Measurements from ENCODE around the gene SPDEF.

The SPDEF gene

GRCh38 chr6:34517461-34517881 is 38.7 kb downstream of the SPDEF start:
- DNase-seq (ENCODE audit: extremely low read depth in 1 of 2, low read depth in 1 of 2), result no peak

DNA sequence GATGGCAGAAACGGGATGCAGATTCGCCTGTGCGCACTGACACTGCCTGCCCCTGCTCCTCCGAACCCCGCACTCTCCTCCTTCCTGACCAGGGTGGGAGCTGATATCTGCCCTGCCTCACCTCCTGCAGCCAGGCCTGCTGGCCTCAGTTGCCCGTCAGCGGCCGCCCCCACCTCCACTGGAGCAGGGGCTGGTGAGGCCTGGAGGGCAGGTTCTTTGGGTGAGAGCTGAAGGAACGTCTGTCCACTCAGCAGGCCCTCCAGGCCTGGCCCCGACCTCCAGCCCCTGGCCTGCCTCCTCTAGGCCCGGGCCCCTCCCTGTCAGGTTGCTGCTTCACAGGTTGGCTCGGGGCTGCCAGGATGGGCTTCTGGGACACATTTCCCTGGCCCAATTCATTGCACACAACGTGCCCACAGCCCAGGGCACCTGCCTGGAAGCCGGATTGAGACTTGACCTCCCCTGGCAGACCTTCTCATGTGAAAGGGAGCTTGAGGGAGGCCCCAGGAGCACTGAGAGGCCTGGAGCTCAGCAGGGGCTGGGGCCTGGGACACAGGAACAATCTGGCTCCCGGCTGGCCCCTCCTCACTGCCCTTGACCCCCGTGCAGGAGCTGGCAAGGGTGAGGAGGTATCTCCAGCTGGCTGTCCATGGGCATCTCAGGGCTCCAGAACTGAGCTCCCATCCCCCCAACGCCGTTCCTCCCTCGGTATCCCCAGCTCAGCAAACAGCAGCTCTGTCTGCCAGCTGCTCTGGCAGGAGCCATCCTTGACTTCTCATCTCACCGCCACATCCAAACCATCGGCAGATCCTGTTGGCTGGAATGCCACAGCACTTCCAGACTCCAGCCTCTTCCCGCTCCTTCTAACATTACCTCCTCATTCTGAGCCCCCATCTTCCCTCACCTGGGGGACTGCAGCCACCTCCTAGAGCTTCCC is 39.5 kb downstream of the SPDEF start:
- no peak for DNase-seq (ENCODE audit: extremely low read depth in 1 of 2, low read depth in 1 of 2)

GRCh38 chr6:34515473-34516387 is 40.4 kb downstream of the SPDEF start:
- DNase-seq (ENCODE audit: extremely low read depth in 1 of 2, low read depth in 1 of 2), result no peak

DNA sequence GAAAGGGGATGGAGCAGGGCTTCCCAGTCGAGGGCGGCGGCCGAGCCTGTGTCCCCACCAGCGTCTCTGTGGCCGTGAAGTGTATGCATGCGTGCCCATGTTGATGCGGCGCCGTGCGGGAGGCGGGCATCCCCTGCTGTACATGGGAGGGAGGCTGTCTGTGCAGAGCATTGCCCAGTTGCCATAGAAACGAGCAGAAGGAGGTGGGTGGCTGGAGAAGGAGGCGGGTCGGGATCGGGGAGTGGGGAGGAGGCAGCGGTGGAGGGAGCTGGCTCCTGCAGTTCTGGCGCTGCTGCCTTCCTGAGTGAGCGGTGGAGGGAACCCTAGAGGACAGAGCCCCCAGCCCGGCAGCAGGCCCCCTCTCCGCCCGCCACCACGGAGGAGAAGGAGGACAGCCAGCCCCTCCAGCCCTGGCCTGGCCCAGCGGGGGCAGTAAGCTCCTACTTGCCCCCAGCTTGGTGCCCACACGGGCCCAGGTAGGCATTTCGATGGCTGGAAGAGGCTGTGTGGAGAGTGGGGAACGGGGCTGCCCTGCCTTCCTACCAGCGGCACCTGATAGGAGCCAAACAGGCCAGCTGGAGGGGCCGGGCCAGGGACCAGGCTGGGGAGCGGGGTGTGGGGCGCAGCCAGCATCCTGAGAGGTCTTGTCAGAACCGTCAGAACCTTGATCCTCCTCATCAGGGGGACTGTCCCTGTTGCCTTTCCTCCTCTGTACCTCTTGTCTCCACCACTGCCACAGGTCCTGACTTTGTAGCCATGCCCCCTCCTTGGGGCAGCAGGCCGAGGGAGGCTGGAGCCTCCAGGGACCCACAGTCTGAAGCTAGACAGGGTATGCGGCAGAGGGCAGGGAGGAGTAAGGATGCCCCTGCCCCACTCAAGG is 41.3 kb downstream of the SPDEF start:
- no peak for DNase-seq (ENCODE audit: extremely low read depth in 1 of 2, low read depth in 1 of 2)

DNA sequence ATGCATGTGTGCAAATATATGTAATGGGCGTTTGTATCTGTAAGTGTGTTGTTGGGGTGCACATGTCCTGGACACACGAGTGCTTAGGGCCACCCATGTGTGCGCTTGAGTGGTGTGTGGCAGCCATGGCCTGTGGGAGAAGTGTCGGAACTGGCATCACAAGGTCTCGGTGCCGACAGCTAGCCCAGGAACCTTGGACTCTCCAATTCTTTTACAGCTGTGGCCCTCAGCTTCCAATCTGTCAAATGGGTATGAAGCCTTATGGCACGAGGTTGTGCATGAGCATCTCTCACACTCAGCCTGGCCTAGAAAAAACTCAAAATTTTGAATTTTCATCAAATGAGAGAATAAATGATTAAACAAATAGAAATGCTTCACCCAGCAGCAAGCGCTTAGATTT is 42.0 kb downstream of the SPDEF start:
- no peak for DNase-seq (ENCODE audit: extremely low read depth in 1 of 2, low read depth in 1 of 2)

DNA sequence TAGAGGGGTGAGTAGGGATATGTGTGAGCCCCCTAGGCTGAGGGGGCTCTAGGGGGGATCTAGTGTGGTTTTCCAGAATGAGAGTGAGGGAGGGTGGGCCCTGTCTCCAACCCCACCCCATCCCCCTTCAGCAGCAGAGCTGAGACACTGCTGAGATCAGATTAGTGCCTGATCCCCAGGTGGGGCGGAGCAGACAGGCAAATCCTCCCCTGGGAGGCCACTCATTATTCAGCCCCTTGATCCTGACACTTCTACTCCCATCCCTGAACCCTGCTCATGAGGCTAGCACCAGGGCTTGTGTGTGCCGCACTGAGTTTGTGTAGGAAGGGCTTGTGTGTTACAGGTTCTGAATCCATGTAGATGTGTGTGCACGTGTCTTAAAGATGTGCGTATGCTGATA is 42.5 kb downstream of the SPDEF start:
- no peak for DNase-seq (ENCODE audit: extremely low read depth in 1 of 2, low read depth in 1 of 2)

DNA sequence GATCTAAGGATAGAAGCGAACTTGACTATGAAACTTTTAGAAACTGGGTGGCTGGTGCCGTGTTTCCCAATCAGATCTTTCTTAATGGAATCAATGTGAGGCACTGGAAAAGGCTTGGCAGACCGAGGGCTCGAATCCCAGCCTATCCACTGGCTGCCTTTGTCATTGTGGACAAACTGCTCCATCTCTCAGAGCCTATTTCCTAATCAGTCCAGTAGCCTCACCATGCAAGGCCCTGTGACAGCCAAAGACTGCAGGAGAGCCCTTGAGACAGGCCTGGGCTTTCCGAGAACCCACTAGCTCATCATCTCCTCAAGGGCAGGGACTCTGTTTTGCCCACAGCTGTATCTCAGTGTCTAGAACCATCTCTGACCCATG is 43.4 kb downstream of the SPDEF start:
- DNase-seq (ENCODE audit: extremely low read depth in 1 of 2, low read depth in 1 of 2), result no peak

DNA sequence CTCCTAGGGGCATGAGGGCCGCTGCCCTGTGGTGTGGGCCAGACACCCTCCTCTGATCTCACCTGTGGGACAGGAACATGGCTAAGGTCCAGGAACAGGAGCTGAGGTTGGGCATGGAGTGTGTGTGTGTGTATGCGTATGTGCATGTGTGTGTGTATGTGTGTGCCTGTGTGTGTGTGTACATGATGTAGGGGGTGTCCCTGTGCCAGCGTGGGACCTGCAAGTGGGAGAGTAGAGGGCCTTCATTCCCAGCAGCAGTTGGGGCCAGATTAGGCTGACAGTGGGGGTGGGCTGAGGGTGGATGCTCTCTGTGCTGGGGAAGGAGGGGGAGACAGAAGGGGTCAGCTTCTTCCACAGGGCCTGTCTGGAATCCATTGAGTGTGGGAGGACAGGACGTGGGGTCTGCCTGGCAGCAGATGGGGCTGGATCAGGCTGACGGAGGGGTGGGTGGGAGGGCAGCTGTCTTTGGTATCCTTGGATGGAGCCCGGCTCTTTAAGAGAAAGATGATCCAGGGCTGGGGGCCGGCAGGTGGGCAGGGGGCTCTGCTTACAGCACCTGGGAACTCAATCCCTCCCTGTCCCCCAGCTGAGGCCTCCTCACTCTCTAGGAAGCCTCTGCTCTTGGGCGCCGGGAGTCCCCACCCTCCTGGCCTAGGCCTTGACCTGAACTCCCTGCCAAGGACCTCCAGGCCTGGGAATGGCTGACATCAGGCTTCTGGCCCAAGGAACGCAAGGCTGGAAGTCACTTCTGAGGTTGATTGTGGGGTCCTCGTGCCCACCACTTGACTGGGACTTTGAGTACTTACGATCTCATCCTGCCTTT is 44.0 kb downstream of the SPDEF start:
- DNase-seq (ENCODE audit: extremely low read depth in 1 of 2, low read depth in 1 of 2), result no peak

DNA sequence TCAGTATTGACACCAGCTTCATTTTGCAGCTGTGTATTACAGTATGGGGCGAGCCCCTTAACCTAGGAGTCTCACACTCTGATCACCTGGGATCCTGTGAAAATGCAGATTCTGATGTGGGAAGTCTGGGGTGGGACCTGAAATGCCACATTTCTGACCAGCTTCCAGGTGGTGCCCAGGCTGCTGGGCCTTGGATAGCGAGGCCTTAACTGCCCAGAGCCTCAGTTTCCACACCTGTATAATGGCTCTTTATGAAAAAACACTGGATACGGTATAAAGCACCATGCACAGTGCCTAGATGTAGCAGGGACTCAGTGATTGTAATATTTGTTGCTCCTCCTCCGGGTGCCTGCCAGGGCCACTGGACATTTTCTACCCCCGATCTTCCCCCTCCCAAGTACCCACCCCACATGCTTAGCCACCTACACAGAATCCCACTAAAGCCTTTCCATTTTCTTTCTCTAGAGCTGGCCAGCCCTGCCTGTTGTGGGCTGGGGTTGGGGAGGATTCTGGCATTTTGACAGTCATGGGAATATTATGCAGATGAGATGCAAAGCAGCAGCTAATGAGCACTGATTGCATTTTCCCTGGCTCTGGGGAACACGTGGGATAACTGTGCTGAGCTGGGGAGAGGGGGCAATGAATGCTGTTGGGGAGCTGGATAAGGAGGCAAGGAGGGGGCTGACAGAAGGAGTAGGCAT is 44.8 kb downstream of the SPDEF start:
- DNase-seq (ENCODE audit: extremely low read depth in 1 of 2, low read depth in 1 of 2), result no peak

DNA sequence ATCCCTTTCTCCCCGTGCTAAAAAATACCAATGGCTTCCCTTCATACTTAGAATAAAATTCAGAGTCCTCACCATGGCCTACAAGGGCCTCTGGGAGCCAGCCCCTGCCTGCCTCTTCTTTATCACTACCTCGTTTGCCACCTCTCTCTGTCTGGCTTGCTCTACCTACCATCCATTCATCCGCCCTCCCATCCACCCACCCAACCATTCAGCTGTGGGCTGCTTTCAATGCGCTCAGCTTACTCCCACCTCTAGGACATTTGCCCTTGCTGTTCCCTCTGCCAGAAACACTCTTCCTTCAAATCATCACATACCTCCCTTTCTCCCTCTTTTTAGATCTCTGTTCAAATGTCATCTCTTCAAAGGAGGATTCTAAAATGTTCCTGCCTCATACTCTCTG is 45.8 kb downstream of the SPDEF start:
- DNase-seq (ENCODE audit: extremely low read depth in 1 of 2, low read depth in 1 of 2), result no peak

DNA sequence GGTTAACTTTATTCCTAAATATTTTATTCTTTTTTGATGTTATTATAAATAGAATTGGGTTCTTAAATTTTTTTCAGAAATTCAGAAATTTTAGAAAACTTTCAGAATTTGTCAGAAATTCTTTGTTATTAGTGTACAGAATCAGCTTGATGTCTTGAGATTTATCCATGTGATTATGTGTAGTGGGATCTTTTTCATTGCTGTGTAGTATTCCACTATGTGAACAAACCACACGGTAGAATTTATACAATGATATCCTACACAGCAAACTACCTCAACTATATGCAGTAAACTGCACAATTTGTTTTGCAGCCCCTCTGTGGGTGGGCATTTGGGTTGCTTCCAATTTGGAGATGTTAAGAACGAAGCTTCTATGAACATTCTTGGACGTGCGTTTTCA is 46.3 kb downstream of the SPDEF start:
- DNase-seq (ENCODE audit: extremely low read depth in 1 of 2, low read depth in 1 of 2), result no peak

DNA sequence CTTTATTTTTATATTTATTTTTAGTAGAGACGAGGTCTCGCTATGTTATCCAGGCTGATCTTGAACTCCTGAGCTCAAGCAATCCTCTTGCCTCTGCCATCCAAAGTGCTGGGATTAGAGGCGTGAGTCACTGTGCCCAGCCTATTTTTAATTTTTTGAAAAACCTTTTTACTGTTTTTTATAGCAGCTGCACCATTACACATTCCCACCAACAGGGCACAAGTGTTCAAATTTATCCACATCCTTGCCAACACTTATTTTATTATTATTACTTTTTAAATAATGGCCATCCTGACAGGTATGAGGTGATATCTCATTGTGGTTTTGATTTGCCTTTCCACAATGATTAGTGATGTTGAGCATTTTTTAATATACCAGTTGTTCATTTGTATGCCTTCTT is 47.7 kb downstream of the SPDEF start:
- no peak for DNase-seq (ENCODE audit: extremely low read depth in 1 of 2, low read depth in 1 of 2)

DNA sequence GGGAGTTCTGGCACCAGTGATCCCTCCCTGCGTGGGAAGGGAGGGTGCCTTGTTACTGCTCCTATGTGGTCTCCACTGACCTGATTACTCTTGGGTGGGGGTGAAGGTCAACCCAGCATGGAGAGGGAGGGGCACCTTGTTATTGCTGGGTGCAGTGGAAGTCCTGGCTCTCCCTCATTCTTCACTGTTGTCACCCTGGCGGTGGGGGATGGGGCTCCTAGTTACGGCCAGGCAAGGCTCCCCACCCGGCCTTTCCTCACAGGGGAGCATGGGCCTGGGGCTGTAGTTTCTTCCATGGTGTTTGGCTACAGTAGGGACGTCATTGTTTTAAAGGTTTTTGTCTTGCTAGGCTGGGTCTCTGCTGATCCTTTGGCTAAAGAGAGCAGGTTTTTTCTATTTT is 49.4 kb downstream of the SPDEF start:
- no peak for DNase-seq (ENCODE audit: extremely low read depth in 1 of 2, low read depth in 1 of 2)

DNA sequence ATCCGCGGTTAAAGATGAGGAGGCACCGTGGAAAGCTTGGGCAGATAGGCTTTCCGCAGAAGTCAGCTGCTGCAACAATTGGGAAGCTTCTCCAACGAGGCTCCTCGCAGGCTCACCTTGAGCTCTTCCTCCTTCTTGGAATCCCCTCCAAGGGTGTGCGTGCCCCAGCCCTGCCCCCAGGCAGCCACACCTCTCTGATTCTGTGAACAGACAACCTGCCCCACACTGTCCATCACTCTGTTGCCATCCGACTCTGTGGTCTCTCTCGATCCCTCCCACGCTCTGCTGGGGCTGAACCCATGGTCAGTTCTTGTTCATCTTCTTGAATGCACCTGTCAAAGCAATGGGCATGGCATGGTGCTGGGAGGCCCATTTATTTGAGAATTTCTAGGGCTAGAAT is 58.7 kb downstream of the SPDEF start:
- no peak for DNase-seq (ENCODE audit: extremely low read depth in 1 of 2, low read depth in 1 of 2)

GRCh38 chr6:34496103-34496685 is 59.9 kb downstream of the SPDEF start:
- no peak for DNase-seq (ENCODE audit: extremely low read depth in 1 of 2, low read depth in 1 of 2)

GRCh38 chr6:34494973-34495372 is 61.2 kb downstream of the SPDEF start:
- DNase-seq (ENCODE audit: extremely low read depth in 1 of 2, low read depth in 1 of 2), result no peak

DNA sequence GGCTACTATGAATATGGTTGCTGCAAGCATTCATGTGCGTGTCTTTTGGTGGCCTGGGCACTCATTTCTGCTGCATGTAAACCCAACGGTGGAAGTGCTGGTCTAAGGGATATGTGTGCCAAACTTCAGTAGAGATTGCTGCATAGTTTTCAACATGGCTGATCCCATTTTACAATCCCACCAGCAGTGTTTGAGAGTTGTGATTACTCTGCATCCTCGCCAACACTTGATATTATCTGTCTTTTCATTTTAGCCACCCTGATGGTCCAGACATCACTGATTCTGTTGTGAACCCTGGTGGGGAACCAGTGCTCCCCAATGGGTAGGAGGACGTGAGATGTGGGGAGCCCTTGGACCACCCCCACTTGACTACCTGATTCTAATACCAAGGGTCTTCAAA is 62.8 kb downstream of the SPDEF start:
- DNase-seq (ENCODE audit: extremely low read depth in 1 of 2, low read depth in 1 of 2), result no peak

DNA sequence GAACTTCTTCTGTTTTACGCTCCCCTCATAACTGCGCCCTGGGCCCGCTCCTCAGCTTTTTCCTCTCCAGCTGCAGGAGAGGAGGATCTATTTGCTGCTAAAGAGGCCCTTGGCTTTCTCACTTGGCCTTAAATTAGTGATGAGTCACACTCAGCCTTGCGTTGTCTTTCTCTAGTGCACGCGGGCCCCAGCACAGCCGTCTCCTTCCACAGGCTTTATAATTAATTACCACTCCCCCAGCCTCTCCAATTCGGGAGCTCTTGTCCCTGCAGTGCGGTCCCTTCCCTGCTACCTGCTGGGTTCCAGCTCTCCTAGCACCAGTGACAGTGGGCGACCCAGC is 65.1 kb downstream of the SPDEF start:
- no peak for DNase-seq (ENCODE audit: extremely low read depth in 1 of 2, low read depth in 1 of 2)

DNA sequence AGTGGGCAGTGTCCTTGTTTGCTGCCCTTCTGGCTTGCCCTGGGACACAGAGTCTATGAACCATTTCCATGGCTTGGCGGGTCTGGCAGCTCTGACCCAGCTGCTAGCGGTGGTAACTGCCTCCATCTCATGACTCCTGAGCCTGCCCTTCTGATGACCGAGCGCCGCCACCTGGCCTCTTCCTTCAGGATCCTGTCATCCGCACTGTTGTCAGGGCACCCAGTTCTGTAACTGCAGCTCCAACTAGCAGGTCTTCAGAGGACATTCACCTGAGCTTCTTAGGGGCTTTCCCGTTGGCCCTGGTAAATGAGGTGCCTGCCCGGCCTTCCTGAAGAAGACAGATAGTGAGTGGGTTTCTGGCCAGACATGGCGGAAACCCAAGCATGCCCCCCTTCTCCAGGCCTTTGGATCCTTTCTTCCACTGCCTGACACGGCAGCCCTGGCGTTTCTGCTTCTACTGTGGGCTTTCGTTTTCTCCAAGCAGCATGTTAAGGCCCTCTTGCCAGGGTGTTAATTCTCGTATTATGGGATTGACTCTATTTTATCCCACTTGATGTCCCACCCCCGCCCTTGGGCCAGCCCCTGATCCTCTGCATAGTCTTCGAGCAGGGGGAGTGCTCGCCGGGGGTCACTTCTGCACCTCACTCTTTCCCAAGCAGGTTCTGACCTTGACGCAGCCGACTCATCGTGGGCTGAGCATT is 65.6 kb downstream of the SPDEF start:
- no peak for DNase-seq (ENCODE audit: extremely low read depth in 1 of 2, low read depth in 1 of 2)

Measured in activated CD8-positive, alpha-beta memory T cell treated with anti-CD3 and anti-CD28 coated beads for 1 hour (primary cell).